ENCODE data around the gene RNU4-1.

- TF ChIP-seq POLR2A (IDR thresholded peaks at IDR 0.05): no peak
- no peak for TF ChIP-seq CTCF (IDR thresholded peaks at IDR 0.05)
- TF ChIP-seq POLR2AphosphoS5 (IDR thresholded peaks at IDR 0.05; ENCODE audit: insufficient read depth in 1 of 2, low read depth in 1 of 2): peak in 1 of 2 donors; percentile 38
Measured at GRCh38 chr12:120249875-120250795, 42.9 kb downstream of the RNU4-1 start.

Measured in vagina (tissue), 2 donors.